ENCODE data around the gene ATP7B. TPM values are rescaled to one million over a fixed set of nuclear protein-coding genes. Genes with fewer than 3 reads are reported as not detected.

The ATP7B gene
- total RNA-seq, 1 donor from 2014 or later, result 19.3 TPM

DNA sequence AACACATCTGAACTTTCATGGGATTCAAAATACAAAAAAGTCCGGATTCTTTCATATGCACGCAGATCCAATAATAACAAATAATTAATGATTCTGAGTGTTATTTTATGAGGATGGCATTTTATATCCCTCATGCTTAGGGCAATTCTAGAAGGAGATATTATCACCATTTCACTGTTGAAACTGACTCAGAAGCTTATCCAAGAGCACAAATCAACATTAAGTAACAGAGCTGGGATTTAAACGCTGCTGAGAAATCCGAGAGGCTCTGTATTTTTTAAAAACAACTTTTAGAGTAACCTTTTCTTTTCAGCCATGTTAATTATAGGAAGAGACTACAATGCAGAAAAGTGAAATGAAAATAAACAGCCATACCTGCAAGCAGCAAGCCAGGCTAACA, 30.3 kb downstream of the ATP7B start:
- TF ChIP-seq CTCF (IDR thresholded peaks at IDR 0.05; ENCODE audit: unreplicated experiment), result no peak
- H3K27ac Mint-ChIP-seq (ENCODE audit: unreplicated experiment), result no peak overlapping the region
- H3K27me3 Mint-ChIP-seq (ENCODE audit: unreplicated experiment), result no peaks in the 10 kb centered on the region
- H3K4me3 Mint-ChIP-seq (ENCODE audit: unreplicated experiment), result no peak overlapping the region
- no peaks in the 10 kb centered on the region for H3K4me1 Mint-ChIP-seq (ENCODE audit: unreplicated experiment)
- no peaks in the 10 kb centered on the region for H3K9me3 Mint-ChIP-seq (ENCODE audit: unreplicated experiment)
- DNase-seq (ENCODE audit: low spot score), result no peak
- H3K36me3 Mint-ChIP-seq (ENCODE audit: low read depth, unreplicated experiment), result no peaks in the 10 kb centered on the region

DNA sequence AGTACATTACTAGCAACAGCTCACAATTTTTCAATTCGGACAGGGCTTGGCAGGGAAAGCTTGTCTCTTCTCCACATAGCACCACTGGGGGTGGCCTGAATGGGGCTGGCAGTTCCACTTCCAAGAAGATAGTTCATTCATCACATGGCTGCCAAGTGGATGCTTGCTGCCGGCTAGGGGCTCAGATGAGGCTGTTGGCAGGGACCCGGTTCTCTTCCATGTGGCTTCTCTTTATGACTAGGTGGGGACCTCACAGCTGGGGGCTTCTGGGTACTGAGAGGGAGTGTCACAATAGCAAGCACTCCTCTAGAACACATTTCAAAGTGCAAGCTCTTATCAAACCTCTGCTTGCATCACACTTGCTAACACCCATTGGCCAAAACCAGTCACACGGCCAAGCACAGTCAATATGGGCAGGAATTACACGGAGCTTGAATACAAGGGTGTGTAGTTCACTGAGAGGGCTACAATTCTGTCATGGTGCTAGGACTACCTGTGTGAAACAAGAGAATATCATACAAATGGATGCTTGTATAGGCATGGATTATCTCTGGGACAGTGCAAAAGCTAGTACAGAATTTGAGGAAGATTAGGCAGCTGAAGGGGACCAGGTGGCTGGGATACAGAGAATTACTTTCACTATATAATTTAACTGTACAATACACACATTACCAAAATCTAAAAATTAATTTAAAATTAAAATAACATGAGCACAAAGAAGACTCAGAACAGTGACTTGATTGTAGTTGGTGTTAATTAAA, 32.3 kb downstream of the ATP7B start:
- no peak overlapping the region for H3K27ac Mint-ChIP-seq (ENCODE audit: unreplicated experiment)
- no peaks in the 10 kb centered on the region for H3K36me3 Mint-ChIP-seq (ENCODE audit: low read depth, unreplicated experiment)
- no peaks in the 10 kb centered on the region for H3K27me3 Mint-ChIP-seq (ENCODE audit: unreplicated experiment)
- no peaks in the 10 kb centered on the region for H3K4me1 Mint-ChIP-seq (ENCODE audit: unreplicated experiment)
- DNase-seq (ENCODE audit: low spot score), result no peak
- H3K9me3 Mint-ChIP-seq (ENCODE audit: unreplicated experiment), result no peaks in the 10 kb centered on the region
- TF ChIP-seq CTCF (IDR thresholded peaks at IDR 0.05; ENCODE audit: unreplicated experiment), result no peak
- no peak overlapping the region for H3K4me3 Mint-ChIP-seq (ENCODE audit: unreplicated experiment)

DNA sequence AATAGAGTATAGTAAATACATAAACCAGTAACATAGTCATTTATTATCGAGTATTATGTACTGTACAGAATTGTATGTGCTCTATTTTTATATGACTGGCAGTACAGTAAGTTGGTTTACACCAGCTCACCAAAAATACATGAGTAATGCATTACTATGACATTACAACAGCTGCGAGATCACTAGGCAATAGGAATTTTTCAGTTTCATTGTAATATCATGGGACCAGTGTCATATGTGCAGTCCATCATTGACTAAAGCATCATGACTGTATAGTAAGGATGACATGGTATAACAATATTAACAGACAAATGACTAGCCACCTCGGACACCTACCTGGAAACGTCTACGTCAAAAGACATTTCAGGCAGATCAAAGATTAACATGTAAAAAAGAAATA, 33.6 kb downstream of the ATP7B start:
- H3K27me3 Mint-ChIP-seq (ENCODE audit: unreplicated experiment), result no peaks in the 10 kb centered on the region
- H3K9me3 Mint-ChIP-seq (ENCODE audit: unreplicated experiment), result no peaks in the 10 kb centered on the region
- DNase-seq (ENCODE audit: low spot score), result no peak
- H3K4me1 Mint-ChIP-seq (ENCODE audit: unreplicated experiment), result no peaks in the 10 kb centered on the region
- H3K36me3 Mint-ChIP-seq (ENCODE audit: low read depth, unreplicated experiment), result no peaks in the 10 kb centered on the region
- H3K27ac Mint-ChIP-seq (ENCODE audit: unreplicated experiment), result no peak overlapping the region
- H3K4me3 Mint-ChIP-seq (ENCODE audit: unreplicated experiment), result no peak overlapping the region
- no peak for TF ChIP-seq CTCF (IDR thresholded peaks at IDR 0.05; ENCODE audit: unreplicated experiment)

GRCh38 chr13:51976890-51977289, 34.4 kb downstream of the ATP7B start:
- no peak for TF ChIP-seq CTCF (IDR thresholded peaks at IDR 0.05; ENCODE audit: unreplicated experiment)
- peaks cover 6% of the 10 kb centered on the region for H3K4me1 Mint-ChIP-seq (ENCODE audit: unreplicated experiment)
- no peaks in the 10 kb centered on the region for H3K36me3 Mint-ChIP-seq (ENCODE audit: low read depth, unreplicated experiment)
- no peak for DNase-seq (ENCODE audit: low spot score)
- H3K27ac Mint-ChIP-seq (ENCODE audit: unreplicated experiment), result no peak overlapping the region
- peaks cover 3% of the 10 kb centered on the region for H3K27me3 Mint-ChIP-seq (ENCODE audit: unreplicated experiment)
- H3K9me3 Mint-ChIP-seq (ENCODE audit: unreplicated experiment), result no peaks in the 10 kb centered on the region
- H3K4me3 Mint-ChIP-seq (ENCODE audit: unreplicated experiment), result no peak overlapping the region

GRCh38 chr13:51976423-51976822, 34.8 kb downstream of the ATP7B start:
- peaks cover 3% of the 10 kb centered on the region for H3K27me3 Mint-ChIP-seq (ENCODE audit: unreplicated experiment)
- H3K9me3 Mint-ChIP-seq (ENCODE audit: unreplicated experiment), result no peaks in the 10 kb centered on the region
- H3K27ac Mint-ChIP-seq (ENCODE audit: unreplicated experiment), result no peak overlapping the region
- no peak for TF ChIP-seq CTCF (IDR thresholded peaks at IDR 0.05; ENCODE audit: unreplicated experiment)
- H3K36me3 Mint-ChIP-seq (ENCODE audit: low read depth, unreplicated experiment), result no peaks in the 10 kb centered on the region
- peaks cover 11% of the 10 kb centered on the region for H3K4me1 Mint-ChIP-seq (ENCODE audit: unreplicated experiment)
- no peak for DNase-seq (ENCODE audit: low spot score)
- H3K4me3 Mint-ChIP-seq (ENCODE audit: unreplicated experiment), result no peak overlapping the region

Data from endothelial cell (in vitro differentiated cells).